ENCODE measurements around the gene ASRGL1.
"Not testable (repeated sequence)": the region's sequence is repeated elsewhere in the genome, so short reads cannot be mapped to it uniquely, and the experiment has no call there.

ASRGL1 gene

DNA sequence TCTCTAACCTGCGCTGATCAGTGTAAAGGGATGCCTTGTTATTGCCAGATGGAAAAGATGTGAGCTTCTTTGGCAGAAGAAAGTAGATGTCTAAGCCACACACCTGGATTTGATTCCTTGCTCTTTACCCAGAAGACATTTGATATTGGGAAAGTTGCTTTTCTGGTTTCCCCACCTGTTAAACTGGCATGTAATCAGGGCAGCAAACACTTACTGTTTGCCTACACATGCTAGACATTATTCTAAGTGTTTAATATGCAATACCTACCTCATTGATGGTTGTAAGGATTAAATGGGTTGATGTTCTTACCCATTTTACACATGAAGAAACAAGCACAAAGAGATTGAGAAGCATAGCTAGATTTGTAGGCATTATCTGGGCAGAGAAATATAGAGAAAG, 16.6 kb downstream of the ASRGL1 start:
- DNase-seq, result no peak

DNA sequence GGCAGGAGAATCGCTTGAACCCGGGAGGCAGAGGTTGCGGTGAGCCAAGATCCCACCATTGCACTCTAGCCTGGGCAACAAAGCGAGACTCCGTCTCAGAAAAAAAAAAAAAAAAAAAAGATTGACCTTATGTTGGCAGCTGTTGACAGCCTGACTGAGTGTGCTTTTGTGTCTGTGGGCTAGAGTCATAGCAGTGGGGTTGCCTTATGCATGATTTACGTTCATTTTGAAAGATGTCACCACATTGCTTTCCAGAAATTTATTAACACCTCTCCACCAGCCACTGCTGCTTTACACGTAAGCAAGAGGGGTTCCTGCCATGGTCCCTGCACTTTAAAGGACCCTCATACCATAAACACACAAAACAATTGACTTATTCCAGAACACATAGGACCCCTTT, 21.0 kb downstream of the ASRGL1 start:
- DNase-seq, result no peak

DNA sequence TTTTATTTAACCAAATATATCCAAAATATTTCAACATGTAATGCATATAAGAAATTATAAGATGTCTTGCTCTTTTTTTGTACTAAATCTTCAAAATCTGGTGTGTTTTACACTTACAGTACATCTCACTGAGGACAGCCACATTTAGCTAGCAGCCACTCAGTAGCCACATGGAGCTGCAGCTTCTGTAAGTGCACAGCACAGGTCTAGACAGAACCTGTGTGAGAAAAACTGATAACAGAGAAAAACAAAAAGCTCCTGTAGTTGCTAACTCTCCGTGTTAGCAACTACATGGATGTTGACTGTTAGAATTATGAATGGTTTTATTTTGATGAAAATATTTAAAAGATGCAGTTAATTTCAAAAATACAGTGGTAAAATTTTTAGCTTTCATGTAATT, 22.2 kb downstream of the ASRGL1 start:
- DNase-seq, result no peak

DNA sequence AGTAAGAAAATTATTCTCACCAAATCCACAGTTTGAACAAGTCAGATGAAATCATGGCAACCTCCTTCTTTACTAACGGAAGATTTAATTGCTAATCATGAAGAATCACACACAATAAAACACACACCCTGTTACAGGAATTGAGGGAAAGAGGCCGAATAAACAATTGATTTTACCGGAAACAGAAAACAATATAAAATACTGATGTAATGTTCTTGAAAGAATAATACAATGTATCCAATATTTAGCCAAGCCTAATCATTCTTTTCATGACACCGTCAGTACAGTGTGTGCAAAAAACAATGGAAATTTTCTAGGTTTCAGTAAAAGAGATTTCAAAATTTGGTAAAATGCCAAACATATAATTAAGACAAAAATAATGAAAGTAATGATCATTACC, 23.4 kb downstream of the ASRGL1 start:
- DNase-seq, result no peak

DNA sequence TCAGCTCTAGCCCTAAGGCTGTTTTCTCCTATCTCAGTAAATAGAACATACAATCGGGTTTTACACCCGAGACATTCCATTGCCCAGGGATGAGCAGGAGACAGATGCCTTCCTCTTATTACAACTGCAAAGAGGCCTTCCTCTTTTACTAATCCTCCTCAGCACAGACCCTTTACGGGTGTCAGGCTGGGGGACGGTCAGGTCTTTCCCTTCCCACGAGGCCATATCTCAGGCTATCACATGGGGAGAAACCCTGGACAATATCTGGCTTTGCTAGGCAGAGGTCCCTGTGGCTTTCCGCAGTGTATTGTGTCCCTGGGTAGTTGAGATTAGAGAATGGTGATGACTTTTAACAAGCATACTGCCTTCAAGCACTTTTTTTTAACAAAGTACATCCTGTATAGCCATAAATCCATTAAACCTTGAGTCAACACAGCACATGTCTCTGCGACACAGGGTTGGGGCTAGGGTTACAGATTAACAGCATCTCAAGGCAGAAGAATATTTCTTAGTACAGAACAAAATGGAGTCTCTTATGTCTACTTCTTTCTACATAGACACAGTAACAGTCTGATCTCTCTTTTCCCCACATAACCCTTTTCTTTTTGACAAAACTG, 31.7 kb downstream of the ASRGL1 start:
- peak; percentile 85 for DNase-seq

DNA sequence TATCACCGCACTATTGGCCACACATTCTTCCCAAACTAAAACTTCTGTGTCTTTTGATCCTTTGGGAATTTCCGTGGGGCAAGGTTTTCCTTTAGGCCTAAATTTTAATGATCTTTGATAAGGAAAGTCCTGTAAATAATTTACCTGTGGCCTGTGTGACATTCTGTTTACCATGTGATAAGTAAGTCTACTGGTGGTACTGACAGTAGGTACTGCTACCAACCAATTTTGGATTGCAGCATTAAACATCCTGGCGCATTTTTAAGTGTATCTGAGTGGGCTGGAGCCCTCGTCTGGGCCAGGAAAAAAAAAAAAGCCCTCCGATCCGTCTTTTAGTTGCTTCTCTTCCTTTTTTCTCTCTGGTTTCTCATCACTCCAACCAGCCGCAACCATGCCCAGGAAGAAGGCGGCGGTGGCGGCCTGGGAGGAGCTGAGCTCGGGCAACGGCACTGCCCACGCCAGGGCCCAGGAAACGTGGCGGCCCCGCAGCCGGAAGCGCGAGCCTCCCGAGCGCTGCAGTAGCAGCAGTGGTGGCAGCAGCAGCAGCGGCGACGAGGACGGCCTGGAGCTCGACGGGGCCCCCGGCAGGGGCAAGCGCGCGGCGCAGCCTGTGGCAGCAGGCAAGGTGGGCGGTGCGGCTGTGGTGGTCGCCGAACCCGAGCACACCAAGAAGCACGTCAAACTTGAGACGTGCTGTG, 33.6 kb downstream of the ASRGL1 start:
- no peak for DNase-seq

DNA sequence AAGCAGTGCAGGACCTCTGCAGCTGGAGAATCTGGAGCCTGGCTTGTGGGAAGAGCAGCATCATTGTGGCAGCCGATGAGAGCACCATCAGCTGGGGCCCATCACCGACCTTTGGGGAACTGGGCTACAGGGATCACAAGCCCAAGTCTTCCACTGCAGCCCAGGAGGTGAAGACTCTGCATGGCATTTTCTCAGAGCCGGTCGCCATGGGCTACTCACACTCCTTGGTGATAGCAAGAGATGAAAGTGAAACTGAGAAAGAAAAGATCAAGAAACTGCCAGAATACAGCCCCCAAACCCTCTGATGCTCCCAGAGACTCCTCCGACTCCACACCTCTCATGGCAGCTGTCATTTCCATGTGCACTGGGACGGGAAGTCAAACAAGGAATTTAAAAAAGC, 35.6 kb downstream of the ASRGL1 start:
- peak; percentile 14 for DNase-seq

DNA sequence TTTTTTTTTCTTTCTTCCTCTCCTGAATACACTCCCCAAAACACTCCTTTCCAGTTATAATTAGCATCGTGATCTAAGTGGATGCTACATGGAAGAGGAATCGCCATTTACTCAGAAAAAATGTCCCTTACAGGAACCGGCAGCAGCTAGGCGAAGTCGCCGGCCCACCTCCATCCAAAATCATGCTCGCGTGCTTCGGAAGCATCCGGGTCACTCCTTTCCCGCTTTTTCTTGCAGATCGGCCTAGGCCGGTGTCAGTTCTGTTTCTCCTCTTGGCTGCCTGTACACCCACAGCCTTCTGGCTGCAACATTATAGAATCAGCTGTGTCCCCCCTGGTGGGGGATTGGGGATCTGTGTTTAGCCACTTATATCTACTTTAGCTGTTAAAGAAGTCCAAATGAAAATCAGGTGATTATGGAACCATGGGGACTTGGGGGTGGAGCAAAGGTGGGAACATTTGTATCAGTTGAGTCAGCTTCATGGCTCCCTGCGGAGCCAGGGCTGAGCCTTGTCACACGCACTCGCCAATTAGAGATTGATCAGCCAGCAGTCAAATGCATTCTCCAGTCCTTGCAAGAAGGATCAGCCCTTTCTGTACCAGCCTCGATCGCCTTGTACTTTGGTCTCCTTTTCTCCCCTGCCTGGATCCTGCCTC, 36.3 kb downstream of the ASRGL1 start:
- no peak for DNase-seq

DNA sequence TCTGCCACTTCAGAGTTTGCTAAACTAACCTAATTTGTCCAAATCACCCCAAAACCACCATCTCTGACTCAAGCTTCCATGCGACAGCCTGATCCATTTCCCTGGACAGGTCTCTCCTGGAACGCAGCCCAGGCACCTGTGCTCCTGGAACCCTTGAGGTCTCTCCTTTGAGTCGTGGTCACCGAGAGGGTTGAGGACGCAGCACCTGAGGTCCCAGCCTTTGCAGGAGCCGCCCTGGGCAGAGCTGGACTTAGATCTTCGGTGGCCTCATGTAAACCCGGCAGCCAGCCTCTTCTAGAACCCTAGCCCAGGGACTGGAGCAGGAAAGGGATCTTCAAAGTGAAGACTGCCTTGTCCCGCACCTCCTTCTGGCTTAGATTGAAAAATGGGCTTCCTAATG, 37.6 kb downstream of the ASRGL1 start:
- no peak for DNase-seq

DNA sequence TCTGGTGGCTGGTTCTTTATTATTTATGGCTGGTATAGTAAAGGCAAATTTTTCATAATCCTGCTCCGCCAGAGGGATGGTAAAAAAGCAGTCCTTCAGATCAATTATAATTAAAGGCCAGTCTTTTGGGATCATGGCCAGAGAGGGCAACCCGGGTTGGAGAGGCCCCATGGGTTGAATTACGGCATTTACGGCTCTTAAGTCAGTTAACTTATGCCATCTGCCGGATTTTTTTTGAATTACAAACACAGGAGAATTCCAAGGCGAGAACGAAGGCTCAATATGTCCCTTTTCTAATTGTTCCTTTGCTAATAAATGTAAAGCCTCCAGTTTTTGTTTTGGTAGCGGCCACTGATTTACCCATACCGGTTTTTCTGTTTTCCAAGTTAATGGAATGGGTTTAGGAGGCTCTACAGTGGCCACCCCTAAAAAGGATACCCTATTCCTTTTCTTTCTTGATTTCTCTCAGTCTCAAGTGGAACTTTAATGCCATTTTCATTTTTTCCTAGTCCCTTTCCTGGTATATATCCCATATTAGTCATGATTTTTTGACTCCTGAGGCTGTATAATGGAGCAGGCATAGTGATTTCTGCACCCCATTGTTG, 41.3 kb downstream of the ASRGL1 start:
- peak; percentile 83 for DNase-seq

DNA sequence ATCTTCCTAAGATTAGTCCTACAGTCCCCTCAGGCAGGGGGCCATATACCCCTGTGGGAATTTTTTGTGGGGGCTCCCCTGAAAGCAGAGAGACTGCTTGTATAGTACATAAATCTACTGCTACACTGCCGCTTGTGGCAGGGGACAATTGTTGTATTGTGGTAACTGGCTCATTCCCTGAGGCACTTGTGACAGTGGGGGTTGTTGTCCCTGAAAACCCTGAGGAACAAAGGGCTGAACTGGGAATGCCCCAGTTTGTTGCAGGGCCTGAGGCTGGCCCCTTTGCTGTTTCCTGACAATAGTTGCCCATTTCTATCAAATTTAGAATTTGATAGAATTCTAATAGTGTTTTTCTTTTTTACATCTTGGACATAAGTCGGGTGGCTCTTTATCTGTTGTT, 42.3 kb downstream of the ASRGL1 start:
- DNase-seq, result not testable (repeated sequence)

DNA sequence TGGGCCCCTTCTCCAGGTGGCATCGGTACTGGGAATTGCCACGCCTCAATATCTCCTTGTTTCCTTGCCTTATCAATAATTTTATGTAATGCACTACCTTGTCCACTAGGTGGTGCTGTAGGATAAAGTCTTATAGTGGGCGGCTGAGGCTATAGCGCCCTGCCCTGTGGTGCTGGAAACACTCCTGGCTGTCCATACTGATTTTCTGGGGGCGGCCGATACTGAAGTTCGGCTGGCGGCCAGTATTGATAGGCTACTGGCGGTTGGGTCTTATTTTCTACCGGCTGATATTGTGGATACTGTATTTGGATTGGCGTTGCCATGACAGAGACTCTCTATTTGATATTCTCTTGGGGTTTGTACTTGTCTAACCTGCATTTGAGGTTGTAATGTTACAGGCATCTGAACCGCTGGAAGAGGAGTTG, 43.6 kb downstream of the ASRGL1 start:
- peak; percentile 86 for DNase-seq

DNA sequence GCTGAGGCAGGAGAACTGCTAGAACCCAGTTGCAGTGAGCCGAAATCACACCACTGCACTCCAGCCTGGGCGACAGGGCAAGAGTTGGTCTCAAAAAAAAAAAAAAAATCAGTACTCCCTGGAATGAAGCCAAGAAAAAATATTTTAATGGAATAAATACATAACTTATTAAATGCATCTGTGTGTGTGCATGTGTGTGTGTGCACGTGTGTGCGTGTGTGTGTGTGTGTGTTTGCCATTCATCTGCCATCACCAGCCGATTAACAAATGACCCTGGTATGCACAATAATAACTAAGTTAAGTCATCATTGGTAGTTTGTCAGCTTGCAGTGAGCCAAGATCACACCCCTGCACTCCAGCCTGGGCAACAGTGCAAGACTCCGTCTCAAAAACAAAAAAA, 46.6 kb downstream of the ASRGL1 start:
- DNase-seq, result no peak

DNA sequence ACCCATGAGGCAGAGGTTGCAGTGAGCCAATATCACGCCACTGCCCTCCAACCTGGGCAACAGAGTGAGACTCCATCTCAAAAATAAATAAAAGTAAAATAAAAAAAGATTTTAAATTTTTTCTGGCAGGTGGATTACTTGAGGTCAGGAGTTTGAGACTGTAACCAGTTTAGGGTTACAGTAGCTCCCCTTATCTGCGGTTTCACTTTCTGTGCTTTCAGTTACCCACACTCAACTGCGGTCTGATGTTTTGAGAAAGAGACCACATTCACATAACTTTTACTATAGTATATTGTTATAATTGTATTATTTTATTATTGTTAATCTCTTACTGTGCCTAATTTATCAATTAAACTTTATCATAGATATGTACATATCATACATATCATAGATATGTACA, 48.8 kb downstream of the ASRGL1 start:
- not testable (repeated sequence) for DNase-seq

DNA sequence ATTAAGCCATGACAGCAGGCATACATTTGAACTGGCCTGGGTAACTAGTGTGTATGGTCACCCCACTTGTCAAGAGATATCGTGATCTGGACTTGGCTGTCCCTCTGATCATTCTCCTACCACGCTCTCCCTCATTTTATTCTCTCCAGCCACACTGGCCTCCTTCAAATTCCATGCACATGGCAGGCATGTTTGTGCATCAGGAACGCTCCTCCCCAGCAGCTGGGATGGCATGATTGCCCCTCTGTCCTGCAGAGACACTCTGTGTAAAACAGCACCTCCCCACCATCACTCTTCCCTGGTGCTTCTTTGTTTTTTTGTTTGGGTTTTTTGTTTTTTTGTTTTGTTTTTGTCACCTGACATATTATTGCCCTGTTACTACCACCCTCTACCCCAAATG, 50.1 kb downstream of the ASRGL1 start:
- DNase-seq, result no peak

DNA sequence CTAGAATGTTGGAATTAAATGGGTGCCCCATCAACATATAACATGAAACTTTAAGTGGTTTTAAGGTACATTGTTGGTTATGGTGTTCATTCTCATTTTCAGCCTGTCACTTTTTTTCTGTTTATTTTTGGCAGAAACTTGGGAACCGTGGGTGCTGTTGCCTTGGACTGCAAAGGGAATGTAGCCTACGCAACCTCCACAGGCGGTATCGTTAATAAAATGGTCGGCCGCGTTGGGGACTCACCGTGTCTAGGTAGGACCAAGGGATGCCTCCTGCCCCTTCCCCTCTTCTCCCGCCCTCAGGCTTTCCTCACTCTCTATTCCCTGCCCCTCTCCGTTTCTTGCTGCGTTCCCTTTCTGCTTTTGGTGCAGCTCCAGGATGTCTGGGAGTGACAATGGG, 51.8 kb downstream of the ASRGL1 start:
- no peak for DNase-seq

DNA sequence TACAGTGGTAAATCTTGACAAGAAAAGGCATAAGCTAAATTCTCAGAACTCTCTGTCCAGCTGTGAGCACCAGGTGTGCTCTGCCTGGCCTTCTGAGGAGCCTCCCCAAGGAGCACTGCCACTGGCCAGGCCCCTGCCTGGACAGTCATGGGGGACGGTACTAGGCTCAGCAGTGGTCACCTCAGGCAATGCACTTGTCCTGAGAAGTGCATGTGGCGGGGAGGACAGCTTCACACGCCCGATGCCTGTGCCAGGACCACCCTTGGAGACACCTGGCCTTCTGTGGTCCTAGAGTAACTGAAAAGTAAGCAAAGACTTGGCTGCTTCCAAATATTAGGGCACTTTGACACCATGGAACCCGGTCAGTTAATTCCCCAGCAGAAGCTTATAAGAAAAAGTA, 53.0 kb downstream of the ASRGL1 start:
- no peak for DNase-seq

DNA sequence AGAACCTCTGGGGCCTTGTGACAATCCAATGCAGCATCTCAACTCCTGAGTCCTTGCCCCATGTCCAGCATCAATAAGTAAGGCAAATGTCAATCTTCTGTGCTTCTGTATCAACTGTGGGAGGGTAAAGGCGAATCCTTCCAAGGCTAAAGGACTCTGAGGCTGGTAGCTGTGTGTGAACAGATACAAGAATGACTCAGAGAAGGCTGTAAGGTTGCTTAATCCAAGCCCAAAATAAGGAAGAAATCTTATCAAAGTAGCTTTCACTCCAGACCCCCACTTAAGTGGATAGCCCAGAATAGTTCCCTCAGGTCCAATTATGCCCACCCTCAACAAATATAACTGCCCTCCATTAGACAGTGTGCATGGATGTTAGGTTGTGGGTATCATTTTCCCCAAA, 53.5 kb downstream of the ASRGL1 start:
- DNase-seq, result peak; percentile 39

DNA sequence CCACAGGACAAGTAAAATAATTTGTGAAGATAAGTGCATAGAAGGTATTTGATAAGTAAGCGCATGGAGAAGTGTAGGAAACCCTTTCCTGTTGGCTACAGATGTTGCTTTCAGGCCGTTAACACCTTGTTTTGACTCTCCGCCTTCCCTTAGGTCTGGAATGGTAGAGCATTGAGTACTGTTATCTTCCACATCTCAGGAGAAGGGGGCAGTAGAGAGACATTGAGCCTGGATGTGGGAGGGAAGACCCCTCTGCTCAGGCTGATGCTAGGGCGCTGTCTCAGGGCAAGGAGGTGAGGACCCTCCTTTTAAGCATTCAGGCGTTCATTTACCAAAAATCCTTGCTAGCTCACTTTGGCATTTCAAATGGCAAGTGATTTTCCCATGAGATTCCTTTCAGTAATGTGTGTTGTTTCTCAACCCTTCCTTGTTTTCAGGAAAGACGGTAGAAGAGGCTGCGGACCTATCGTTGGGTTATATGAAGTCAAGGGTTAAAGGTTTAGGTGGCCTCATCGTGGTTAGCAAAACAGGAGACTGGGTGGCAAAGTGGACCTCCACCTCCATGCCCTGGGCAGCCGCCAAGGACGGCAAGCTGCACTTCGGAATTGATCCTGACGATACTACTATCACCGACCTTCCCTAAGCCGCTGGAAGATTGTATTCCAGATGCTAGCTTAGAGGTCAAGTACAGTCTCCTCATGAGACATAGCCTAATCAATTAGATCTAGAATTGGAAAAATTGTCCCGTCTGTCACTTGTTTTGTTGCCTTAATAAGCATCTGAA, 54.6 kb downstream of the ASRGL1 start:
- DNase-seq, result no peak

DNA sequence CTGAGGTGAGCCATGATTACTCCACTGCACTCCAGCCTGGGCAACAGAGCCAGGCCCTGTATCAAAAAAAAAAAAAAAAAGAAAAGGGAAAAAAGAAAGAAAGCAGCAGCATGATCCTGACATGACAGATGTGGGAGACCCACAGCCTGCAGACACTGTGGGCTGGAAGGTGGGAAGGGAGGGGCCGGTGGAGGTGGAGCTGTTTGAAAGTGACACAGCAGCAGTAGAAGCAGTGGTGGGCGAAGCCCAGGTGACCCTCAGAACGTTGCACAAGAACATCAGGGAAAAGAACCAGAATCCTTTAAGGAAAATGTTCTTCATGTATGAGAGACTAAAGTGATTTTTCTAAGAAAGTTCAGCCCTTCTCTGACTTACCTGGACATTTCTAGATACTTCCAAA, 55.3 kb downstream of the ASRGL1 start:
- DNase-seq, result no peak

DNA sequence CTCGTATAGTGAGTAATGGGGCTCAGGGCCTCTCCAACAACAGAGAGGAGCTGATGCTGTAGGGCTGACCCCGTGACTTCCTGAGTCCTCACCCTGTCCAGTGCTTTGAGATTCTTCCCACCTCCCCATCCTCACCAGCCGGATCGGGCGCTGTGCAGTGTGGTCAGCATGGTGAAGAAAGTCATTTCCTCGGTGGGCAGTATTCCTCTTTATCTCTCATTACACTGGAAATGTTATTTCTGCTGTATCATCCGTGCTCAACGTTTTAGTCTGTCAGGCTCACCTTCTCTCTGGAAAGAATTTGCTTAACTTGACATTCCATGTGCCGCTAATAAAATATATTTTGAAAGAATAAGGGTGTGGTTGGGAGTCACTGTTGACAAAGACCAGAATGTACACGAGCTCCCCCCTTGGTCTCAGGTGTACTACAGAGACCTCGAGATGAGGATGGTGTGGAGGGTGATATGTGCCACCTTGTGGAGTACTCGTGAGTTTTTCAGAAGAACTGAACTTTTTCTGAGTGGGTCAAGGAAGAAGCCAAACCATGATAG, 55.9 kb downstream of the ASRGL1 start:
- peak; percentile 58 for DNase-seq

DNA sequence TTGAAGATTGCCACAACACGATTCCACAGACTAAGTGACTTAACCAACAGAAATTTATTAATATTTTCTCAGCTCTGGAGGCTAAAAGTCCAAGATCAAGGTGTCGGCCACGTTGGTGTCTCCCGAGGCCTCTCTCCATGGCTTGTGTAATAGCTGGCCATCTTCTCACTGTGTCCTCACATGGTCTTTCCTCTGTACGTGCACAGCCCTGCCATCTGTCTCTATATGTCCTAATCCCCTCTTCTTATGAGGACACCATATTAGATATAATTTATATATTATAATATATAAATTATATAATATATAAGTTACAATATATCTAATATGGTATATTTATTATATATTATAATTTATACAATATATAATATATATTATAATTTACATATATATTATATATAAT, 56.5 kb downstream of the ASRGL1 start:
- no peak for DNase-seq

Data from OCI-M1 (cell line).